Fibroblast of lung (primary cell): ENCODE results near the gene TNFAIP8L3. TPM values are rescaled to one million over a fixed set of nuclear protein-coding genes. Genes with fewer than 3 reads are reported as not detected.

Experiments used
- DNase-seq, 2 donors: peaks; one replicate each; pipeline versions ENCODE4 v3.0.0 to v3.0.0-alpha.2; 2010; ENCODE audit warnings: low read depth in 2 of 2
- H2AFZ ChIP-seq: 2 replicates; pipeline ENCODE4 v1.5.1; 2012; ENCODE audit warnings: low read length, control low read depth, inconsistent platforms
- H3K27ac ChIP-seq: 2 replicates; pipeline ENCODE4 v1.5.1; 2011; ENCODE audit warnings: low read length, control low read depth; ENCODE audit not compliant: insufficient read depth
- H3K27me3 ChIP-seq: 2 replicates; pipeline ENCODE4 v1.5.1; 2011; ENCODE audit warnings: mild to moderate bottlenecking, low read length; ENCODE audit not compliant: control insufficient read depth, insufficient read depth
- H3K36me3 ChIP-seq: 2 replicates; pipeline ENCODE4 v1.5.1; 2011; ENCODE audit warnings: low read length; ENCODE audit not compliant: control insufficient read depth, insufficient read depth
- H3K4me1 ChIP-seq: 2 replicates; pipeline ENCODE4 v1.5.1; 2011; ENCODE audit warnings: low read length; ENCODE audit not compliant: control insufficient read depth, insufficient read depth; ENCODE audit errors: extremely low read depth
- H3K4me2 ChIP-seq: 2 replicates; pipeline ENCODE4 v1.5.1; 2011; ENCODE audit warnings: low read length, control low read depth; ENCODE audit not compliant: insufficient read depth; ENCODE audit errors: extremely low read depth
- H3K4me3 ChIP-seq, 4 experiments: fragments of 200-600 bp in 1 of 4; sonication (generic) in 1 of 4; replicated peaks in 1 of 4; 2 replicates each; pipeline ENCODE4 v1.5.1; 2011 to 2016; ENCODE audit warnings: low read length in 4 of 4, low read depth in 3 of 4, mild to moderate bottlenecking in 3 of 4, control low read depth in 2 of 4, inconsistent platforms in 1 of 4, mixed read lengths in 1 of 4; ENCODE audit not compliant: insufficient read depth in 1 of 4; ENCODE audit errors: control extremely low read depth in 1 of 4
- H3K79me2 ChIP-seq: 2 replicates; pipeline ENCODE4 v1.5.1; 2012; ENCODE audit warnings: mild to moderate bottlenecking, low read length, inconsistent platforms; ENCODE audit not compliant: control insufficient read depth, insufficient read depth
- H3K9ac ChIP-seq: 2 replicates; pipeline ENCODE4 v1.5.1; 2011; ENCODE audit warnings: mild to moderate bottlenecking, low read length, control low read depth; ENCODE audit not compliant: insufficient read depth
- H3K9me3 ChIP-seq: 2 replicates; pipeline ENCODE4 v1.5.1; 2012; ENCODE audit warnings: low read depth, low read length; ENCODE audit not compliant: control insufficient read depth, insufficient read depth
- H4K20me1 ChIP-seq: 2 replicates; pipeline ENCODE4 v1.5.1; 2011; ENCODE audit warnings: low read length; ENCODE audit not compliant: control insufficient read depth, insufficient read depth; ENCODE audit errors: extremely low read depth
- CTCF ChIP-seq, 2 donors: IDR thresholded peaks in 1 of 2; conservative IDR thresholded peaks in 1 of 2; 1 replicate in 1 of 2; 2 replicates in 1 of 2; pipeline ENCODE4 v1.5.1; 2011 to 2012; ENCODE audit warnings: low read length in 2 of 2, control low read depth in 1 of 2, inconsistent platforms in 1 of 2, low read depth in 1 of 2, mild to moderate bottlenecking in 1 of 2
- EZH2 ChIP-seq: IDR thresholded peaks from 2 replicates; pipeline ENCODE4 v1.5.1; 2012; ENCODE audit warnings: low read length, control low read depth, mild to moderate bottlenecking; ENCODE audit errors: missing control alignments
- polyA plus RNA-seq, 2 donors: library from polyadenylated mRNA; depleted of rRNA in 1 of 2; stranded (reverse) in 1 of 2; unstranded in 1 of 2; fragments of >200 nt; gene quantifications; 2 replicates each; pipeline ENCODE4 v1.2.1, GENCODE V29; 2011 to 2012; ENCODE audit warnings: missing spikeins in 1 of 2
- total RNA-seq: library from RNA; depleted of rRNA; stranded (reverse); fragments of >200 nt; gene quantifications from 2 replicates; pipeline ENCODE4 v1.2.1, GENCODE V29; 2014

Gene TNFAIP8L3
- total and polyA plus RNA-seq, 2 donors (not counting 1 experiment from before 2014, with no cell fraction given): 0.57 to 10.7 TPM

- H3K79me2 ChIP-seq: no peaks in the 10 kb centered on the region
- H3K36me3 ChIP-seq: no peaks in the 10 kb centered on the region
- no peak overlapping the region for H2AFZ ChIP-seq
- no peaks in the 10 kb centered on the region for H3K9me3 ChIP-seq
- no peak overlapping the region for H3K4me3 ChIP-seq
- no peak for DNase-seq
- H3K27me3 ChIP-seq: no peaks in the 10 kb centered on the region
- no peak overlapping the region for H3K27ac ChIP-seq
- H4K20me1 ChIP-seq: no peaks in the 10 kb centered on the region
- TF ChIP-seq EZH2: no peak
- TF ChIP-seq CTCF (conservative IDR thresholded peaks at IDR 0.05 in 1 of 2, IDR thresholded peaks at IDR 0.05 in 1 of 2; ENCODE audit: low read depth in 1 of 2, low read length in 2 of 2): no peak
- no peak overlapping the region for H3K4me2 ChIP-seq
- no peaks in the 10 kb centered on the region for H3K4me1 ChIP-seq
- H3K9ac ChIP-seq: no peak overlapping the region
Measured at GRCh38 chr15:51023499-51023898, 71.2 kb downstream of the TNFAIP8L3 start.

- H3K27me3 ChIP-seq: no peaks in the 10 kb centered on the region
- no peaks in the 10 kb centered on the region for H4K20me1 ChIP-seq
- no peak overlapping the region for H3K4me2 ChIP-seq
- TF ChIP-seq EZH2 (no peak), CTCF (conservative IDR thresholded peaks at IDR 0.05 in 1 of 2, IDR thresholded peaks at IDR 0.05 in 1 of 2; ENCODE audit: low read depth in 1 of 2, low read length in 2 of 2) (no peak)
- no peaks in the 10 kb centered on the region for H3K9me3 ChIP-seq
- H3K79me2 ChIP-seq: no peaks in the 10 kb centered on the region
- H3K36me3 ChIP-seq: no peaks in the 10 kb centered on the region
- H3K4me3 ChIP-seq: no peak overlapping the region
- H3K9ac ChIP-seq: no peak overlapping the region
- H3K4me1 ChIP-seq: no peaks in the 10 kb centered on the region
- peak in 1 of 2 donors; percentile 10 for DNase-seq
- H3K27ac ChIP-seq: no peak overlapping the region
- H2AFZ ChIP-seq: no peak overlapping the region
Measured at GRCh38 chr15:51022206-51022605, 72.5 kb downstream of the TNFAIP8L3 start.

GRCh38 chr15:51016615-51017014 lies 78.1 kb downstream of the TNFAIP8L3 start:
- no peak overlapping the region for H3K4me3 ChIP-seq
- H2AFZ ChIP-seq: no peak overlapping the region
- no peaks in the 10 kb centered on the region for H3K9me3 ChIP-seq
- TF ChIP-seq EZH2 (no peak), CTCF (conservative IDR thresholded peaks at IDR 0.05 in 1 of 2, IDR thresholded peaks at IDR 0.05 in 1 of 2; ENCODE audit: low read depth in 1 of 2, low read length in 2 of 2) (no peak)
- H3K4me2 ChIP-seq: no peak overlapping the region
- no peaks in the 10 kb centered on the region for H3K4me1 ChIP-seq
- no peak for DNase-seq
- no peak overlapping the region for H3K9ac ChIP-seq
- H3K79me2 ChIP-seq: no peaks in the 10 kb centered on the region
- H3K27ac ChIP-seq: no peak overlapping the region
- no peaks in the 10 kb centered on the region for H3K27me3 ChIP-seq
- no peaks in the 10 kb centered on the region for H4K20me1 ChIP-seq
- H3K36me3 ChIP-seq: no peaks in the 10 kb centered on the region
